ENCODE data around the gene TRIM62. TPM values are rescaled to one million over a fixed set of nuclear protein-coding genes. Genes with fewer than 3 reads are reported as not detected.

Gene TRIM62
- total RNA-seq, 1 donor from 2014 or later = 78.7 TPM

GRCh38 chr1:33133478-33134105 lies 48.3 kb downstream of the TRIM62 start:
- Mint-ChIP-seq H3K4me3 (ENCODE audit: unreplicated experiment) (no peak overlapping the region), H3K27me3 (ENCODE audit: unreplicated experiment) (no peaks in the 10 kb centered on the region), H3K27ac (ENCODE audit: unreplicated experiment) (no peak overlapping the region), H3K36me3 (ENCODE audit: unreplicated experiment) (peaks cover 26% of the 10 kb centered on the region), H3K9me3 (ENCODE audit: unreplicated experiment) (no peaks in the 10 kb centered on the region), H3K4me1 (ENCODE audit: unreplicated experiment) (peaks cover 26% of the 10 kb centered on the region)
- TF ChIP-seq CTCF (IDR thresholded peaks at IDR 0.05) = no peak
- DNase-seq (ENCODE audit: extremely low spot score, unreplicated experiment) = no peak

GRCh38 chr1:33132549-33132948 lies 49.3 kb downstream of the TRIM62 start:
- no peak for TF ChIP-seq CTCF (IDR thresholded peaks at IDR 0.05)
- H3K36me3 Mint-ChIP-seq (ENCODE audit: unreplicated experiment) = peaks cover 26% of the 10 kb centered on the region
- DNase-seq (ENCODE audit: extremely low spot score, unreplicated experiment) = no peak
- no peak overlapping the region for H3K4me3 Mint-ChIP-seq (ENCODE audit: unreplicated experiment)
- H3K27me3 Mint-ChIP-seq (ENCODE audit: unreplicated experiment) = no peaks in the 10 kb centered on the region
- H3K27ac Mint-ChIP-seq (ENCODE audit: unreplicated experiment) = no peak overlapping the region
- peaks cover 19% of the 10 kb centered on the region for H3K4me1 Mint-ChIP-seq (ENCODE audit: unreplicated experiment)
- no peaks in the 10 kb centered on the region for H3K9me3 Mint-ChIP-seq (ENCODE audit: unreplicated experiment)

GRCh38 chr1:33131191-33131590 lies 50.7 kb downstream of the TRIM62 start:
- peaks cover 33% of the 10 kb centered on the region for H3K36me3 Mint-ChIP-seq (ENCODE audit: unreplicated experiment)
- H3K4me3 Mint-ChIP-seq (ENCODE audit: unreplicated experiment) = no peak overlapping the region
- no peaks in the 10 kb centered on the region for H3K27me3 Mint-ChIP-seq (ENCODE audit: unreplicated experiment)
- H3K9me3 Mint-ChIP-seq (ENCODE audit: unreplicated experiment) = no peaks in the 10 kb centered on the region
- H3K4me1 Mint-ChIP-seq (ENCODE audit: unreplicated experiment) = peaks cover 31% of the 10 kb centered on the region
- DNase-seq (ENCODE audit: extremely low spot score, unreplicated experiment) = no peak
- no peak for TF ChIP-seq CTCF (IDR thresholded peaks at IDR 0.05)
- no peak overlapping the region for H3K27ac Mint-ChIP-seq (ENCODE audit: unreplicated experiment)

GRCh38 chr1:33130297-33130696 lies 51.5 kb downstream of the TRIM62 start:
- no peak overlapping the region for H3K4me3 Mint-ChIP-seq (ENCODE audit: unreplicated experiment)
- peaks cover 38% of the 10 kb centered on the region for H3K36me3 Mint-ChIP-seq (ENCODE audit: unreplicated experiment)
- no peak for DNase-seq (ENCODE audit: extremely low spot score, unreplicated experiment)
- no peak for TF ChIP-seq CTCF (IDR thresholded peaks at IDR 0.05)
- H3K27ac Mint-ChIP-seq (ENCODE audit: unreplicated experiment) = no peak overlapping the region
- H3K27me3 Mint-ChIP-seq (ENCODE audit: unreplicated experiment) = no peaks in the 10 kb centered on the region
- H3K4me1 Mint-ChIP-seq (ENCODE audit: unreplicated experiment) = peaks cover 31% of the 10 kb centered on the region
- no peaks in the 10 kb centered on the region for H3K9me3 Mint-ChIP-seq (ENCODE audit: unreplicated experiment)

- no peak overlapping the region for H3K27ac Mint-ChIP-seq (ENCODE audit: unreplicated experiment)
- no peak for DNase-seq (ENCODE audit: extremely low spot score, unreplicated experiment)
- H3K36me3 Mint-ChIP-seq (ENCODE audit: unreplicated experiment) = peaks cover 39% of the 10 kb centered on the region
- H3K4me3 Mint-ChIP-seq (ENCODE audit: unreplicated experiment) = no peak overlapping the region
- TF ChIP-seq CTCF (IDR thresholded peaks at IDR 0.05) = no peak
- no peaks in the 10 kb centered on the region for H3K27me3 Mint-ChIP-seq (ENCODE audit: unreplicated experiment)
- H3K4me1 Mint-ChIP-seq (ENCODE audit: unreplicated experiment) = peaks cover 20% of the 10 kb centered on the region
- no peaks in the 10 kb centered on the region for H3K9me3 Mint-ChIP-seq (ENCODE audit: unreplicated experiment)
Observed at GRCh38 chr1:33128781-33129180, 53.1 kb downstream of the TRIM62 start.
